Left lung (tissue), 10 donors: ENCODE results near the gene HOOK2. TPM values are rescaled to one million over a fixed set of nuclear protein-coding genes. Genes with fewer than 3 reads are reported as not detected.

Experiments
- ATAC-seq: fragments of 200-7000 bp; cut with Tn5 transposase; one replicate; pipeline ENCODE4 v1.9.1; 2020; ENCODE audit warnings: moderate library complexity
- DNase-seq, 4 donors: peaks; one replicate each; pipeline ENCODE4 v3.0.0-alpha.2; 2013 to 2020
- H3K27ac ChIP-seq, 2 donors: fragments of 200-600 bp; sonication (generic) in 1 of 2; one replicate each; pipeline versions ENCODE4 v1.5.0 to v1.8.0; 2020 to 2021
- H3K27me3 ChIP-seq, 2 donors: fragments of 200-600 bp; sonication (generic) in 1 of 2; one replicate each; pipeline versions ENCODE4 v1.5.0 to v1.8.0; 2020 to 2021
- H3K36me3 ChIP-seq, 2 donors: fragments of 200-600 bp; sonication (generic) in 1 of 2; one replicate each; pipeline versions ENCODE4 v1.5.0 to v1.8.0; 2020 to 2021
- H3K4me1 ChIP-seq, 2 donors: fragments of 200-600 bp; one replicate each; pipeline ENCODE4 v1.8.0; 2021
- H3K4me3 ChIP-seq, 2 donors: fragments of 200-600 bp; sonication (generic) in 1 of 2; one replicate each; pipeline versions ENCODE4 v1.5.0 to v1.8.0; 2020 to 2021; ENCODE audit warnings: mild to moderate bottlenecking in 1 of 2
- H3K9me3 ChIP-seq, 2 donors: fragments of 200-600 bp; sonication (generic) in 1 of 2; one replicate each; pipeline versions ENCODE4 v1.5.0 to v1.8.0; 2020 to 2021
- CTCF ChIP-seq, 2 donors: fragments of 200-600 bp; sonication (generic) in 1 of 2; IDR thresholded peaks; one replicate each; pipeline versions ENCODE4 v1.5.0 to v1.8.0; 2021; ENCODE audit warnings: antibody characterized with exemption in 2 of 2
- intact Hi-C, 2 donors: fragments of 100-400 bp; cut with DNase I; formaldehyde crosslinking; loops; one replicate each; pipeline versions ENCODE4 v1.11.2 to v1.14.2; 2022
- polyA plus RNA-seq, 6 donors: library from polyadenylated mRNA; unstranded; fragments of 120-200 nt; gene quantifications; one replicate each; pipeline ENCODE4 v1.2.1, GENCODE V29; 2013; ENCODE audit not compliant: insufficient read length in 6 of 6
- total RNA-seq, 2 donors: library from RNA; stranded (reverse); fragmentation: NEBNext Ultra II Directional; extraction: Animal tissue kit (Norgen Biotek cat#: 25700); gene quantifications; one replicate each; pipeline ENCODE4 v1.2.1, GENCODE V29; 2021
- donor health status: DM: no; HTN: yes; CAD: no.
- donor health status: DM: no; HTN: no; CAD: no.

HOOK2 gene
- total and polyA plus RNA-seq, 8 donors, result 57.7 to 91.2 (median 73.5) TPM

GRCh38 chr19:12778017-12778904 is 2.9 kb upstream of the HOOK2 start:
- TF ChIP-seq CTCF (IDR thresholded peaks at IDR 0.05), result no peak
- peak; percentile 25 for ATAC-seq
- Histone ChIP-seq H3K9me3 (no peaks in the 10 kb centered on the region), H3K27ac (peak overlapping the region; percentile 92 to 95), H3K4me3 (peak overlapping the region; percentile 56 to 59), H3K4me1 (peaks cover 15 to 74% of the 10 kb centered on the region in 2 donors), H3K27me3 (no peaks in the 10 kb centered on the region), H3K36me3 (no peaks in the 10 kb centered on the region)
- intact Hi-C loops, result loop anchor here in 1 of 2 donors (2.0 kb wide), 1 partner anchor 17 kb away; no protein-coding TSS in a partner anchor
- DNase-seq, result peak; percentile 70 to 91 (median 82)

DNA sequence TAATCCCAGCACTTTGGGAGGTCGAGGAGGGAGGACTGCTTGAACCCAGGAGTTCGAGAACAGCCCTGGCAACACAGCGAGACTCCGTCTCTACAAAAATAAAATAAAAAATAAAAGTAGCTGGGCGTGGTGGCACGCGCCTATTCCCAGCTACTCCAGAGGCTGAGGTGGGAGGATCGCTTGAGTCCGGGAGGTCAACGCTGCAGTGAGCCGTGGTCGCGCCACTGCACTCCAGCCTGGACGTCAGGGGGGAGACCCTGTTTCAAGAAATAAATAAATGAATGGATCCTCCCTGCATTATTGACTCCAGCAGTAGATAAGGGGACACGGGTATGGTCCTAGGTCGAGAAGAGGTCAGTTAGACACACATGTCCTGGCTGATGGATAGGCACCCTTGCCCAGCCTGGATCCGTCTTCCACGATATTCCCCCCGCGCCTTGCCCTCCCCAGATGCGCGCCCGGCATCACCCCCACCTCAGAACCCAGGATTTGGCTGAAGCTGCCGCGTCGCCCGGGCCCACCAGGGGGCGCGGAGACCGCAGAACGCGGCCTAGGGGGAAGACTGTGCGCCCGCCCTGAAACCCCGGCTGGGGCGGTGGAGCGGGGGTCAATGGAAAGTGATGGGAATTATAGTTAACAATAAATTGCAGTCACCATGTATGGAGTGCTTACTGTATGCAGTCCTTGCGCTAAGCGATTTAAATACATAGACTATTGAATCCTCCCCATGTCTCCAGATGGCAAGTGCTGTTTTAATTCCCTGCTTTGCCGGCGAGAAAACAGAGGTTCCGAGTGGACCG is 2.1 kb upstream of the HOOK2 start:
- DNase-seq (peak; percentile 56 to 97 (median 86)), ATAC-seq (peak; percentile 60)
- Histone ChIP-seq H3K4me3 (peak overlapping the region; percentile 56 to 59), H3K27me3 (no peaks in the 10 kb centered on the region), H3K36me3 (no peaks in the 10 kb centered on the region), H3K27ac (peak overlapping the region; percentile 92 to 95), H3K4me1 (peaks cover 10 to 66% of the 10 kb centered on the region in 2 donors), H3K9me3 (no peaks in the 10 kb centered on the region)
- intact Hi-C loops, result loop anchor here in 1 of 2 donors (2.0 kb wide), 1 partner anchor 17 kb away; no protein-coding TSS in a partner anchor
- TF ChIP-seq CTCF (IDR thresholded peaks at IDR 0.05), result peak; percentile 96 to 97

- Histone ChIP-seq H3K27ac (no peak overlapping the region), H3K4me1 (peaks cover 6 to 47% of the 10 kb centered on the region in 2 donors), H3K4me3 (no peak overlapping the region), H3K9me3 (no peaks in the 10 kb centered on the region), H3K36me3 (peaks cover 0 to 12% of the 10 kb centered on the region in 2 donors), H3K27me3 (no peaks in the 10 kb centered on the region)
- ATAC-seq (no peak), DNase-seq (no peak)
- no peak for TF ChIP-seq CTCF (IDR thresholded peaks at IDR 0.05)
- intact Hi-C loops, result no loop called here
Observed at GRCh38 chr19:12773571-12773970, 1.8 kb downstream of the HOOK2 start.

GRCh38 chr19:12772323-12772722 is 3.0 kb downstream of the HOOK2 start:
- DNase-seq (no peak), ATAC-seq (no peak)
- H3K4me3 ChIP-seq, result no peak overlapping the region
- H3K27ac ChIP-seq, result no peak overlapping the region
- intact Hi-C loops, result no loop called here
- no peaks in the 10 kb centered on the region for H3K9me3 ChIP-seq
- H3K27me3 ChIP-seq, result no peaks in the 10 kb centered on the region
- peaks cover 3 to 40% of the 10 kb centered on the region in 2 donors for H3K4me1 ChIP-seq
- H3K36me3 ChIP-seq, result peaks cover 0 to 21% of the 10 kb centered on the region in 2 donors
- TF ChIP-seq CTCF (IDR thresholded peaks at IDR 0.05), result no peak

DNA sequence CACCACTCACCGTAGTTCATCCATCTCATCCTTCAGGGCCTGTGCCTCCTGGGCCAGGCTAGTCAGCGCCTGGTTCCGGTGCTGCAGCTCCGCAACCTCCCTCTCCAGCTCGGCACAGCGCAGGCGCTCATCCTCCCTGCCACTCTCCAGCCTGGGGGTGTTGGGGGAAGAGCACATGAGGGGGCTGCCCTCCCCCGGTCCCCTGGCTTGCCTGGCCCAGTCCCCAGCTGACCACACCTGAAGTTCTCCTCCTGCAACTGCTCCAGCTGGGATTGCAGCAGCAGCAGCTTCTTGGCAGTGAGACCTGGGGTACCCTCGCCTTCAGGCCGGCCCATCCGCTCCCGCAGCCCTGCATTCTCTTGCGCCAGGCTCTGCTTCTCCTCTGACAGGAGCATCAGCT is 4.4 kb downstream of the HOOK2 start:
- Histone ChIP-seq H3K4me3 (no peak overlapping the region), H3K4me1 (peaks cover 3 to 33% of the 10 kb centered on the region in 2 donors), H3K9me3 (no peaks in the 10 kb centered on the region), H3K36me3 (peaks cover 0 to 25% of the 10 kb centered on the region in 2 donors), H3K27ac (no peak overlapping the region), H3K27me3 (no peaks in the 10 kb centered on the region)
- no peak for ATAC-seq
- TF ChIP-seq CTCF (IDR thresholded peaks at IDR 0.05), result no peak
- intact Hi-C loops, result no loop called here
- no peak for DNase-seq
